Endodermal cell (in vitro differentiated cells): ENCODE measurements around the gene C1R. TPM values are rescaled to one million over a fixed set of nuclear protein-coding genes. Genes with fewer than 3 reads are reported as not detected.

Experiments used
- DNase-seq: peaks from one replicate; pipeline ENCODE4 v3.0.0-alpha.2; 2017
- H3K27ac ChIP-seq: 2 replicates; pipeline ENCODE4 v1.5.1; 2013; ENCODE audit warnings: mild to moderate bottlenecking, low read depth, low read length, moderate library complexity
- H3K27me3 ChIP-seq: 2 replicates; pipeline ENCODE4 v1.6.1; 2013; ENCODE audit warnings: mild to moderate bottlenecking, low read length, moderate library complexity; ENCODE audit not compliant: insufficient read depth, control insufficient read depth, poor library complexity, severe bottlenecking
- H3K36me3 ChIP-seq: 2 replicates; pipeline ENCODE4 v1.7.0; 2013; ENCODE audit warnings: mild to moderate bottlenecking, low read length, moderate library complexity; ENCODE audit not compliant: control insufficient read depth, insufficient read depth
- H3K4me1 ChIP-seq: one replicate; pipeline ENCODE4 v1.7.0; 2013; ENCODE audit warnings: low read length; ENCODE audit not compliant: control insufficient read depth, insufficient read depth
- H3K4me3 ChIP-seq: 2 replicates; pipeline ENCODE4 v1.5.1; 2013; ENCODE audit warnings: mild to moderate bottlenecking, low read length, moderate library complexity
- H3K9ac ChIP-seq: 2 replicates; pipeline ENCODE4 v1.6.1; 2013; ENCODE audit warnings: mild to moderate bottlenecking, low read length, moderate library complexity; ENCODE audit not compliant: poor library complexity, severe bottlenecking; ENCODE audit errors: extremely low read depth
- H3K9me3 ChIP-seq: 2 replicates; pipeline ENCODE4 v1.6.1; 2013; ENCODE audit warnings: mild to moderate bottlenecking, low read length, moderate library complexity; ENCODE audit not compliant: control insufficient read depth
- H3K27ac Mint-ChIP-seq: 2 replicates; pipeline ENCODE4 v1.8.0; 2020; ENCODE audit warnings: mixed read lengths
- H3K27me3 Mint-ChIP-seq: 2 replicates; pipeline ENCODE4 v1.8.0; 2021; ENCODE audit warnings: mild to moderate bottlenecking, mixed read lengths; ENCODE audit not compliant: insufficient read depth
- H3K36me3 Mint-ChIP-seq: 2 replicates; pipeline ENCODE4 v1.8.0; 2020; ENCODE audit warnings: low read depth, mixed read lengths
- H3K4me1 Mint-ChIP-seq: 2 replicates; pipeline ENCODE4 v1.8.0; 2020; ENCODE audit warnings: mixed read lengths
- H3K4me3 Mint-ChIP-seq: 2 replicates; pipeline ENCODE4 v1.8.0; 2020; ENCODE audit warnings: mild to moderate bottlenecking, moderate library complexity, mixed read lengths
- H3K9me3 Mint-ChIP-seq: 2 replicates; pipeline ENCODE4 v1.8.0; 2020; ENCODE audit warnings: mild to moderate bottlenecking, mixed read lengths
- CTCF ChIP-seq: fragments of 200-600 bp; sonication (generic); conservative IDR thresholded peaks from 2 replicates; pipeline ENCODE4 v1.5.0; 2021; ENCODE audit warnings: antibody characterized with exemption, mild to moderate bottlenecking
- WGBS, 2 experiments: methylation state at CpG; one replicate each; pipeline versions ENCODE4 v1.1.5 to v1.1.7; 2013; ENCODE audit warnings: missing lambda C conversion rate in 2 of 2, mixed read lengths in 1 of 2; ENCODE audit not compliant: insufficient coverage in 1 of 2, insufficient read length in 1 of 2; 5-methylcytosine and 5-hydroxymethylcytosine counted together
- total RNA-seq, 2 donors: library from RNA; stranded (reverse); fragmentation: NEBNext Ultra II Directional in 1 of 2; extraction: Animal tissue kit (Norgen Biotek cat#: 25700) in 1 of 2; gene quantifications; 2 replicates in 1 of 2; 3 replicates in 1 of 2; pipeline ENCODE4 v1.2.1, GENCODE V29; 2021

Gene C1R
- total RNA-seq, 2 donors from 2014 or later: 3.9 TPM

- no peak overlapping the region for H3K27ac ChIP-seq
- no peaks in the 10 kb centered on the region for H3K36me3 ChIP-seq
- no peaks in the 10 kb centered on the region for H3K4me1 ChIP-seq
- H3K27me3 ChIP-seq: no peaks in the 10 kb centered on the region
- peaks cover 12% of the 10 kb centered on the region for H3K9me3 ChIP-seq
- Mint-ChIP-seq H3K9me3 (peaks cover 19% of the 10 kb centered on the region), H3K36me3 (peaks cover 41% of the 10 kb centered on the region), H3K4me3 (no peak overlapping the region), H3K27me3 (peaks cover 2% of the 10 kb centered on the region), H3K4me1 (peaks cover 11% of the 10 kb centered on the region), H3K27ac (no peak overlapping the region)
- TF ChIP-seq CTCF: no peak
- WGBS, 2 experiments: 91 to 92% methylated on average over 11 to 14 of the region's 14 CpGs
- no peak overlapping the region for H3K9ac ChIP-seq
- no peak for DNase-seq
- H3K4me3 ChIP-seq: no peak overlapping the region
These were observed 11.8 kb upstream of the C1R start for GRCh38 chr12:7103837-7104584.

GRCh38 chr12:7102582-7102981 lies 10.3 kb upstream of the C1R start:
- Mint-ChIP-seq H3K27me3 (peaks cover 2% of the 10 kb centered on the region), H3K9me3 (peaks cover 15% of the 10 kb centered on the region), H3K27ac (no peak overlapping the region), H3K36me3 (peaks cover 45% of the 10 kb centered on the region), H3K4me3 (no peak overlapping the region), H3K4me1 (peaks cover under 1% of the 10 kb centered on the region)
- Histone ChIP-seq H3K36me3 (no peaks in the 10 kb centered on the region), H3K4me1 (no peaks in the 10 kb centered on the region), H3K27ac (no peak overlapping the region), H3K4me3 (no peak overlapping the region), H3K9me3 (peaks cover 12% of the 10 kb centered on the region), H3K9ac (no peak overlapping the region), H3K27me3 (no peaks in the 10 kb centered on the region)
- 83 to 94% methylated on average over 3 of the region's 3 CpGs for WGBS, 2 experiments
- TF ChIP-seq CTCF: no peak
- no peak for DNase-seq

- Mint-ChIP-seq H3K27me3 (peaks cover 2% of the 10 kb centered on the region), H3K9me3 (peaks cover 12% of the 10 kb centered on the region), H3K27ac (no peak overlapping the region), H3K4me3 (no peak overlapping the region), H3K4me1 (no peaks in the 10 kb centered on the region), H3K36me3 (peaks cover 48% of the 10 kb centered on the region)
- Histone ChIP-seq H3K4me1 (no peaks in the 10 kb centered on the region), H3K4me3 (no peak overlapping the region), H3K9ac (no peak overlapping the region), H3K27ac (no peak overlapping the region), H3K36me3 (no peaks in the 10 kb centered on the region), H3K9me3 (peaks cover 12% of the 10 kb centered on the region), H3K27me3 (no peaks in the 10 kb centered on the region)
- DNase-seq: no peak
- TF ChIP-seq CTCF: peak; percentile 22
- WGBS, 2 experiments: 87 to 91% methylated on average over 4 to 10 of the region's 10 CpGs
These were observed 9.5 kb upstream of the C1R start for GRCh38 chr12:7101694-7102131.
